Parathyroid adenoma (tissue), 2 donors: ENCODE measurements around the gene TIGIT.

Experiments used
- H2AFZ ChIP-seq: fragments of 300-600 bp; sonication (generic); one replicate; pipeline ENCODE4 v1.7.0; 2017; ENCODE audit warnings: antibody characterized with exemption, mild to moderate bottlenecking
- H3K27ac ChIP-seq: fragments of 300-600 bp; sonication (generic); one replicate; pipeline ENCODE4 v1.7.0; 2017
- H3K27me3 ChIP-seq: fragments of 300-600 bp; sonication (generic); one replicate; pipeline ENCODE4 v1.7.0; 2017; ENCODE audit warnings: low read length; ENCODE audit not compliant: control insufficient read depth, insufficient read depth
- H3K36me3 ChIP-seq: fragments of 300-600 bp; sonication (generic); one replicate; pipeline ENCODE4 v1.7.0; 2017; ENCODE audit warnings: low read length; ENCODE audit not compliant: control insufficient read depth, insufficient read depth
- H3K4me1 ChIP-seq: fragments of 300-600 bp; sonication (generic); one replicate; pipeline ENCODE4 v1.7.0; 2017; ENCODE audit warnings: control low read depth
- H3K4me2 ChIP-seq: fragments of 300-600 bp; sonication (generic); one replicate; pipeline ENCODE4 v1.7.0; 2017; ENCODE audit warnings: low read length
- H3K4me3 ChIP-seq: fragments of 300-600 bp; sonication (generic); one replicate; pipeline ENCODE4 v1.7.0; 2017; ENCODE audit warnings: low read depth, low read length
- H3K79me2 ChIP-seq: fragments of 300-600 bp; sonication (generic); one replicate; pipeline ENCODE4 v1.7.0; 2017; ENCODE audit warnings: control low read depth
- H3K9ac ChIP-seq: fragments of 300-600 bp; sonication (generic); one replicate; pipeline ENCODE4 v1.7.0; 2017; ENCODE audit warnings: mild to moderate bottlenecking
- H3K9me3 ChIP-seq: fragments of 300-600 bp; sonication (generic); one replicate; pipeline ENCODE4 v1.7.0; 2017; ENCODE audit warnings: low read length; ENCODE audit not compliant: control insufficient read depth
- TF ChIP-seq, protein P1 (sequence below): fragments of 300-600 bp; sonication (generic); IDR thresholded peaks from one replicate; pipeline ENCODE4 v1.7.0; 2017; ENCODE audit warnings: antibody characterized with exemption, mild to moderate bottlenecking
- donor health status: primary hyperparathyroidism.

Gene TIGIT

GRCh38 chr3:114338651-114339357 is 45.0 kb downstream of the TIGIT start:
- Histone ChIP-seq H3K9ac (no peak overlapping the region), H3K27me3 (no peaks in the 10 kb centered on the region), H3K4me1 (peaks cover 5% of the 10 kb centered on the region), H3K36me3 (no peaks in the 10 kb centered on the region), H2AFZ (no peak overlapping the region), H3K4me3 (no peak overlapping the region), H3K9me3 (no peaks in the 10 kb centered on the region), H3K27ac (no peak overlapping the region), H3K4me2 (no peak overlapping the region), H3K79me2 (no peaks in the 10 kb centered on the region)
- TF ChIP-seq, protein P1, sequence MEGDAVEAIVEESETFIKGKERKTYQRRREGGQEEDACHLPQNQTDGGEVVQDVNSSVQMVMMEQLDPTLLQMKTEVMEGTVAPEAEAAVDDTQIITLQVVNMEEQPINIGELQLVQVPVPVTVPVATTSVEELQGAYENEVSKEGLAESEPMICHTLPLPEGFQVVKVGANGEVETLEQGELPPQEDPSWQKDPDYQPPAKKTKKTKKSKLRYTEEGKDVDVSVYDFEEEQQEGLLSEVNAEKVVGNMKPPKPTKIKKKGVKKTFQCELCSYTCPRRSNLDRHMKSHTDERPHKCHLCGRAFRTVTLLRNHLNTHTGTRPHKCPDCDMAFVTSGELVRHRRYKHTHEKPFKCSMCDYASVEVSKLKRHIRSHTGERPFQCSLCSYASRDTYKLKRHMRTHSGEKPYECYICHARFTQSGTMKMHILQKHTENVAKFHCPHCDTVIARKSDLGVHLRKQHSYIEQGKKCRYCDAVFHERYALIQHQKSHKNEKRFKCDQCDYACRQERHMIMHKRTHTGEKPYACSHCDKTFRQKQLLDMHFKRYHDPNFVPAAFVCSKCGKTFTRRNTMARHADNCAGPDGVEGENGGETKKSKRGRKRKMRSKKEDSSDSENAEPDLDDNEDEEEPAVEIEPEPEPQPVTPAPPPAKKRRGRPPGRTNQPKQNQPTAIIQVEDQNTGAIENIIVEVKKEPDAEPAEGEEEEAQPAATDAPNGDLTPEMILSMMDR, result no peak

DNA sequence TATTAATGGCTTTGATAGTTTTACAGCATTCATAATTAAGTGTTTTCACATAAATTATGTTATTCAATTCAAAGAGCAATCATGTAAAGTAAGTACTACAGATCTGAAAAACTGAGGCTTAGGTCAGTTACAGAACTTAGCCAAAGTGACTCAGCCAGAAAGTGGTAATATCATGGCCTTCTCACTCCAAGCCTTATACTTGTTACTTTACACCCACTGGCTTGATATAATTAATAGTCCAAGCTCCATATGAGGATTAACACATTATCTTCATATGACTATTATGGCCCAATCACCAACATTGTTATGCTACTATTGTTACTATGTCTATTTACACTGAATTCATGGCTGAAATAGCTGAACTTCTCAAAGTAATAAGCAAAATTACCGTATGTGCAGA is 50.7 kb downstream of the TIGIT start:
- Histone ChIP-seq H3K9me3 (no peaks in the 10 kb centered on the region), H3K27me3 (no peaks in the 10 kb centered on the region), H3K27ac (no peak overlapping the region)

GRCh38 chr3:114350271-114350670 is 56.4 kb downstream of the TIGIT start:
- no peak overlapping the region for H3K4me2 ChIP-seq
- H3K36me3 ChIP-seq, result no peaks in the 10 kb centered on the region
- H3K9ac ChIP-seq, result no peak overlapping the region
- no peak overlapping the region for H3K4me3 ChIP-seq
- no peak overlapping the region for H2AFZ ChIP-seq
- no peak overlapping the region for H3K27ac ChIP-seq
- no peaks in the 10 kb centered on the region for H3K27me3 ChIP-seq
- H3K79me2 ChIP-seq, result no peaks in the 10 kb centered on the region
- no peaks in the 10 kb centered on the region for H3K9me3 ChIP-seq
- TF ChIP-seq, protein P1, result no peak
- no peaks in the 10 kb centered on the region for H3K4me1 ChIP-seq

More for the DNA sequence above, 50.7 kb downstream of the TIGIT start:
- Histone ChIP-seq H3K4me3 (no peak overlapping the region), H3K9ac (no peak overlapping the region), H3K36me3 (no peaks in the 10 kb centered on the region), H3K4me2 (no peak overlapping the region), H3K79me2 (no peaks in the 10 kb centered on the region), H3K4me1 (no peaks in the 10 kb centered on the region), H2AFZ (no peak overlapping the region)
- TF ChIP-seq, protein P1, result no peak

DNA sequence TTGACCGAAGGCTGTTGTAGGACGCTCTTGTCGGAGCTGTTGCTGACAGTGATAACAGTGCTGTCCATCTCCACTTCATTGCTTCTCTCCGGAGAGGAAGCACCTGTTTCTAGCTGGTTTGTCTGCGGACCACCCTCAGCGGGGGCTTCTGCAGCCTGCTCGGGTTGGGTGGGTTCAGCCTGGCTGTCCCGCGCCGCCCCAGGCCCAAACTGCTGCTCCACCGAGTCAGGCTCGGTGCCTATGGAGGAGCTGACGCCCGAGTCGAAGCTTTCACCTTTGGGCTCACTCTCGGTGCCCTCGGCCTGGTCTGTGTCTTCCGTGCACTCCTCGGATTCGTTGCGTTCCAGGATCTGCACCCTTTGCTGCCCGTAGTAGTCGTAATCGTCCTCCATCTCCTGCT is 56.9 kb downstream of the TIGIT start:
- Histone ChIP-seq H3K27ac (no peak overlapping the region), H3K36me3 (no peaks in the 10 kb centered on the region), H3K79me2 (no peaks in the 10 kb centered on the region), H2AFZ (no peak overlapping the region), H3K4me2 (no peak overlapping the region), H3K9me3 (no peaks in the 10 kb centered on the region), H3K9ac (no peak overlapping the region), H3K27me3 (no peaks in the 10 kb centered on the region), H3K4me1 (no peaks in the 10 kb centered on the region), H3K4me3 (no peak overlapping the region)
- TF ChIP-seq, protein P1, result no peak
